GM13977 (cell line): Measurements from ENCODE around the gene PRKAG2.

Source experiments
- DNase-seq: peaks from one replicate; pipeline ENCODE4 v3.0.0; 2012; ENCODE audit warnings: low spot score
- CTCF ChIP-seq: IDR thresholded peaks from 2 replicates; pipeline ENCODE4 v1.5.1; 2012; ENCODE audit warnings: mild to moderate bottlenecking, control low read depth; ENCODE audit not compliant: insufficient read depth; ENCODE audit errors: extremely low read depth, missing control alignments
- in situ Hi-C: fragments of 300-500 bp; cut with MboI; formaldehyde crosslinking; loops from one replicate; pipeline ENCODE4 v1.12.0; 2022; ENCODE audit warnings: low sequenced_read_pairs, low pct_unique_long_range_greater_than_20kb, mixed read lengths, inconsistent platforms; ENCODE audit not compliant: unreplicated experiment

PRKAG2 gene

GRCh38 chr7:151592330-151592729 lies 284.6 kb downstream of the PRKAG2 start:
- TF ChIP-seq CTCF = no peak
- in situ Hi-C loops = no loop called here
- no peak for DNase-seq

- in situ Hi-C loops = no loop called here
- DNase-seq = no peak
- no peak for TF ChIP-seq CTCF
Observed at GRCh38 chr7:151591866-151592265, 285.0 kb downstream of the PRKAG2 start.

GRCh38 chr7:151590850-151591771 lies 285.8 kb downstream of the PRKAG2 start:
- DNase-seq = no peak
- TF ChIP-seq CTCF = no peak
- in situ Hi-C loops = no loop called here

GRCh38 chr7:151590071-151590849 lies 286.7 kb downstream of the PRKAG2 start:
- DNase-seq = no peak
- no peak for TF ChIP-seq CTCF
- in situ Hi-C loops = no loop called here

GRCh38 chr7:151588982-151589381 lies 287.9 kb downstream of the PRKAG2 start:
- no peak for DNase-seq
- no peak for TF ChIP-seq CTCF
- in situ Hi-C loops = no loop called here

- no peak for TF ChIP-seq CTCF
- in situ Hi-C loops = no loop called here
- no peak for DNase-seq
Observed at GRCh38 chr7:151586531-151587260, 290.2 kb downstream of the PRKAG2 start.
